PC-9 (cell line): ENCODE results near the gene GALR2. TPM values are rescaled to one million over a fixed set of nuclear protein-coding genes. Genes with fewer than 3 reads are reported as not detected.

ENCODE experiments used
- BruUV-seq: library from RNA; stranded (reverse); fragments of 400-500 nt; replicated peaks from 2 replicates; lab custom pipeline; 2021; lab: Mats Ljungman, UMichigan
- CTCF ChIA-PET: fragments of 300-600 bp; sonication (Branson Sonifier 250); formaldehyde crosslinking; loops from one replicate; lab custom pipeline; 2022; ENCODE audit warnings: antibody characterized with exemption; lab: Charles Lee
- POLR2A ChIA-PET: fragments of 300-600 bp; sonication (Branson Sonifier 250); formaldehyde crosslinking; loops from one replicate; lab custom pipeline; 2022; ENCODE audit warnings: antibody characterized with exemption; ENCODE audit not compliant: unreplicated experiment; lab: Charles Lee
- DNase-seq, 2 experiments: peaks; one replicate each; pipeline versions ENCODE4 v3.0.0 to v3.0.0-alpha.2; 2015 to 2022; ENCODE audit warnings: mixed read lengths in 1 of 2
- H2AFZ ChIP-seq: fragments of 200-600 bp; sonication (generic); 2 replicates; pipeline ENCODE4 v1.8.1; 2017; ENCODE audit warnings: antibody characterized with exemption
- H3F3A ChIP-seq: fragments of 200-600 bp; sonication (generic); 2 replicates; pipeline ENCODE4 v1.8.1; 2017; ENCODE audit warnings: antibody characterized with exemption, mild to moderate bottlenecking, low read depth; ENCODE audit not compliant: insufficient read depth
- H3K27ac ChIP-seq: fragments of 200-600 bp; sonication (generic); 2 replicates; pipeline ENCODE4 v1.6.1; 2016; ENCODE audit warnings: mixed run types
- H3K27me3 ChIP-seq: fragments of 200-600 bp; sonication (generic); 2 replicates; pipeline ENCODE4 v1.6.1; 2016; ENCODE audit warnings: low read depth, mixed run types; ENCODE audit not compliant: insufficient read depth
- H3K36me3 ChIP-seq: fragments of 200-600 bp; sonication (generic); 2 replicates; pipeline ENCODE4 v1.6.1; 2016; ENCODE audit warnings: low read depth, mixed run types
- H3K4me1 ChIP-seq: fragments of 200-600 bp; sonication (generic); replicated peaks from 2 replicates; pipeline ENCODE4 v1.6.1; 2016; ENCODE audit warnings: mixed run types; ENCODE audit not compliant: insufficient read depth
- H3K4me2 ChIP-seq: fragments of 200-600 bp; sonication (generic); 2 replicates; pipeline ENCODE4 v1.6.1; 2017; ENCODE audit warnings: mixed run types
- H3K4me3 ChIP-seq: fragments of 200-600 bp; sonication (generic); 2 replicates; pipeline ENCODE4 v1.6.1; 2016; ENCODE audit warnings: mixed run types
- H3K79me2 ChIP-seq: fragments of 200-600 bp; sonication (generic); 2 replicates; pipeline ENCODE4 v1.6.1; 2017; ENCODE audit warnings: low read depth, mixed run types
- H3K9me2 ChIP-seq: fragments of 200-600 bp; sonication (generic); 2 replicates; pipeline ENCODE4 v1.8.1; 2017; ENCODE audit warnings: mild to moderate bottlenecking; ENCODE audit not compliant: insufficient read depth
- H3K9me3 ChIP-seq: fragments of 200-600 bp; sonication (generic); 2 replicates; pipeline ENCODE4 v1.8.1; 2016; ENCODE audit warnings: low read depth; ENCODE audit not compliant: insufficient read depth
- H4K20me1 ChIP-seq: fragments of 200-600 bp; sonication (generic); 2 replicates; pipeline ENCODE4 v1.8.1; 2017; ENCODE audit not compliant: insufficient read depth
- CTCF ChIP-seq: fragments of 200-600 bp; sonication (generic); conservative IDR thresholded peaks from 2 replicates; pipeline ENCODE4 v1.6.1; 2017; ENCODE audit warnings: mixed run types, antibody characterized with exemption, mild to moderate bottlenecking, moderate library complexity
- EZH2 ChIP-seq: fragments of 200-600 bp; sonication (generic); IDR thresholded peaks from 2 replicates; pipeline ENCODE4 v1.8.0; 2017; ENCODE audit warnings: antibody characterized with exemption, low read depth
- intact Hi-C: fragments of 100-400 bp; cut with micrococcal nuclease; formaldehyde crosslinking; loops from one replicate; pipeline ENCODE4 v1.10.0; 2022; ENCODE audit not compliant: unreplicated experiment
- total RNA-seq: library from RNA; stranded (reverse); gene quantifications from 2 replicates; pipeline ENCODE4 v1.2.3, GENCODE V29; 2021

Gene GALR2
- total RNA-seq, 1 experiment from 2014 or later: 3.0 TPM

- Histone ChIP-seq H3K4me1 (no peaks in the 10 kb centered on the region), H3K27me3 (no peaks in the 10 kb centered on the region), H4K20me1 (no peaks in the 10 kb centered on the region), H3F3A (0 out of 2 replicates have a peak, but pooled peaks cover 3% of the 10 kb centered on the region), H3K27ac (no peak overlapping the region), H3K36me3 (no peaks in the 10 kb centered on the region), H3K9me3 (no peaks in the 10 kb centered on the region), H3K4me3 (no peak overlapping the region), H3K4me2 (no peak overlapping the region), H2AFZ (no peak overlapping the region), H3K9me2 (no peaks in the 10 kb centered on the region), H3K79me2 (no peaks in the 10 kb centered on the region)
- intact Hi-C loops: no loop called here
- BruUV-seq: no TSS peak
- POLR2A ChIA-PET: no interaction called here
- CTCF ChIA-PET: no interaction called here
- TF ChIP-seq CTCF: no peak
- no peak for TF ChIP-seq EZH2
- DNase-seq: no peak
Measured at GRCh38 chr17:76091526-76092286, 17.1 kb downstream of the GALR2 start.

GRCh38 chr17:76092526-76093413 is 18.2 kb downstream of the GALR2 start:
- ChIA-PET POLR2A (no interaction called here), CTCF (interaction anchor here (0.5 kb wide), 1 partner anchor 264 kb away, joined by 4 read pairs; no protein-coding TSS in a partner anchor)
- H3K4me1 ChIP-seq: no peaks in the 10 kb centered on the region
- H3K27me3 ChIP-seq: no peaks in the 10 kb centered on the region
- H3K9me2 ChIP-seq: no peaks in the 10 kb centered on the region
- H3K9me3 ChIP-seq: no peaks in the 10 kb centered on the region
- no peak for TF ChIP-seq EZH2
- TF ChIP-seq CTCF: no peak
- H4K20me1 ChIP-seq: no peaks in the 10 kb centered on the region
- intact Hi-C loops: no loop called here
- H3F3A ChIP-seq: 0 out of 2 replicates have a peak, but pooled peaks cover 3% of the 10 kb centered on the region
- no TSS peak for BruUV-seq
- DNase-seq: no peak
- H2AFZ ChIP-seq: no peak overlapping the region
- no peak overlapping the region for H3K4me3 ChIP-seq
- H3K36me3 ChIP-seq: no peaks in the 10 kb centered on the region
- H3K27ac ChIP-seq: no peak overlapping the region
- no peak overlapping the region for H3K4me2 ChIP-seq
- no peaks in the 10 kb centered on the region for H3K79me2 ChIP-seq

GRCh38 chr17:76094046-76094445 is 19.5 kb downstream of the GALR2 start:
- no peaks in the 10 kb centered on the region for H4K20me1 ChIP-seq
- POLR2A ChIA-PET: no interaction called here
- no peaks in the 10 kb centered on the region for H3K4me1 ChIP-seq
- DNase-seq: no peak
- CTCF ChIA-PET: no interaction called here
- no peaks in the 10 kb centered on the region for H3K79me2 ChIP-seq
- no peaks in the 10 kb centered on the region for H3K9me3 ChIP-seq
- no TSS peak for BruUV-seq
- H2AFZ ChIP-seq: no peak overlapping the region
- 0 out of 2 replicates have a peak, but pooled peaks cover 3% of the 10 kb centered on the region for H3F3A ChIP-seq
- H3K4me2 ChIP-seq: no peak overlapping the region
- H3K27me3 ChIP-seq: no peaks in the 10 kb centered on the region
- no peaks in the 10 kb centered on the region for H3K36me3 ChIP-seq
- H3K4me3 ChIP-seq: no peak overlapping the region
- H3K9me2 ChIP-seq: no peaks in the 10 kb centered on the region
- intact Hi-C loops: no loop called here
- TF ChIP-seq CTCF (no peak), EZH2 (no peak)
- no peak overlapping the region for H3K27ac ChIP-seq
